ENCODE data around the gene ADIPOQ.
"Not testable (repeated sequence)": the region's sequence is repeated elsewhere in the genome, so short reads cannot be mapped to it uniquely, and the experiment has no call there.

Gene ADIPOQ

GRCh38 chr3:186842426-186843038 is at the start of gene ADIPOQ:
ADIPOQ (plus strand) TSS chr3:186842710; CDS start chr3:186853059, 10,349 bp downstream.
- no peak for DNase-seq (ENCODE audit: low spot score)
- TF ChIP-seq CTCF (IDR thresholded peaks at IDR 0.05) = no peak
- H3K27ac ChIP-seq = no peak within 1 kb of the TSS
- H3K4me3 ChIP-seq = no peak within 1 kb of the TSS

DNA sequence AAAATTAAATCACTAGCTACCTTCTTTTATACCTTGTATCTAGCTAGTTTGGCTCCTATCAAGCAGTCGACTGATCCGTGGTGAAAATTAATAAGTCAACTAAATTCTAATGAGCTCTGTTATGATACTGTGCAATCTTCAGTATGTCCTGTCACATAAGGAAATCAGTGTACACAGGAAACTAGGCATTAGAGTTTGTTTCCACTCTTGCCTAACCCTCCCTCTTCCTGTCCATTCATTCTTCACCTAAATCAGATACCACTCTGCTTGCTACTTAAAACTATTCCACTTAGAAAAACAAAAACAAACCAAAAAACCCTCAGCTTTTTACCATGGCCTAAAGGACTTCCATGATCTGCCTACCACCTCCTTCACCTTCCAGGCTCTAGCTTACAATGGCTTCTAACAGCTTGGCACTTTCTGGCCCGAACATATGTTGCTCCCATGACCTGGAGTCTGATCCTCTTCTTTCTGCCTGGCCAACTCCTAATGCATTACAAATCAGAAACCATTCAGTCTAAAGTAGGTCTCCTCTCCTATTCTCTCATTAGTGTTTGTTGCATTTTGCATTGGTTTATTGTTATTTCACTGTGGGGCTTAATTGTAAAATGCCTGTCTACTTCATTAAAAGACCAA is 44.2 kb upstream of the ADIPOQ start:
- no peak for DNase-seq (ENCODE audit: low spot score)
- no peak for TF ChIP-seq CTCF (IDR thresholded peaks at IDR 0.05)
- Histone ChIP-seq H3K27ac (no peak overlapping the region), H3K4me3 (no peak overlapping the region)

- H3K4me3 ChIP-seq = no peak overlapping the region
- no peak overlapping the region for H3K27ac ChIP-seq
- DNase-seq (ENCODE audit: low spot score) = no peak
- no peak for TF ChIP-seq CTCF (IDR thresholded peaks at IDR 0.05)
These were observed 42.2 kb upstream of the ADIPOQ start for GRCh38 chr3:186800285-186800684.

DNA sequence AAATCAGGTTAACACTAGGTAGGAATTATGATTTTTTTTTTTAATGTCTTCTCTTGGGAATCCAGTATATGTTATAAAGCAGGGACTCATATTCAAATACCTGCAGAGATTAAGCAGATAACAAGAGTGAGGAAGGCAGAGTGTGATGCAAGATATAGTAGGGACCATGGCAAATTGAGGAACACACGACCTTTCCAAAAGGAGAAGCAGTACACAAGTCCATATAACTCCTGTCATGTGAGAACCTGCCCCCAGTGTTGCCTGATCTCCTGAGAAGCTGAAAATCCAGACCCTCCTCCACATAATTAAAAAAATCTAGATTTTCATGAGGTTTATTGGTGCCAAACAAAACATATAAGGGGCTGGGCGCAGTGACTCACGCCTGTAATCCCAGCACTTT is 39.8 kb upstream of the ADIPOQ start:
- no peak for TF ChIP-seq CTCF (IDR thresholded peaks at IDR 0.05)
- no peak overlapping the region for H3K27ac ChIP-seq
- DNase-seq (ENCODE audit: low spot score) = no peak
- no peak overlapping the region for H3K4me3 ChIP-seq

- DNase-seq (ENCODE audit: low spot score); H3K4me3 ChIP-seq; H3K27ac ChIP-seq: not testable (repeated sequence)
These were observed 39.1 kb upstream of the ADIPOQ start for GRCh38 chr3:186803447-186803846.

- DNase-seq (ENCODE audit: low spot score) = peak; percentile 90
- no peak for TF ChIP-seq CTCF (IDR thresholded peaks at IDR 0.05)
- Histone ChIP-seq H3K4me3 (peak within 1 kb of the TSS; percentile 88), H3K27ac (peak within 1 kb of the TSS; percentile 88 to 91)
These were observed 36.1 kb upstream of the ADIPOQ start, which contains the start of gene RFC4 for GRCh38 chr3:186806089-186807055. RFC4 (minus strand) TSS chr3:186806482; CDS start chr3:186804713, 1,769 bp downstream.

DNA sequence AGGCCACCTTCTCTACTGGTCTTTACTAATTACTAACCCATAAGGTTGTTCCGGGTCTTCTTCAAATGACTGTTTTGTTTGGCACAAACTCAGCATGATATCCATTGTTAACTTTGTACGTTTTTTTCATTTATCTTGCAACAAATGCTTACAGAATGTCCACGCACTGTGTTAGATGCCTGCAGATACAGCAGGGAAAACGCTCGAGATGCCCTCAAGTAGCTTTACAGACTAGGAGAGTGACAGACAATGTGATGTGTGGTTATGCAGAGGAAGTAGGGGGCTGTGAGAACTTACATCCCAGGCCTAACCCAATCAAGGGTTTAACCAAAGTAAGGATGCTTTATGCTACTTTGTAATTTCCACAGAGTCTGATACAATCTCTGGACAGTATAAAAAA is 35.3 kb upstream of the ADIPOQ start:
- Histone ChIP-seq H3K4me3 (peak overlapping the region; percentile 88), H3K27ac (no peak overlapping the region)
- TF ChIP-seq CTCF (IDR thresholded peaks at IDR 0.05) = no peak
- DNase-seq (ENCODE audit: low spot score) = no peak

Measured in coronary artery (tissue), 2 donors.